SK-N-SH (cell line): Measurements from ENCODE around the gene KIAA0040. TPM values are rescaled to one million over a fixed set of nuclear protein-coding genes. Genes with fewer than 3 reads are reported as not detected.
A peak's percentile ranks its signal among the peaks of the same experiment; 100 is the strongest.

Experiments
- CTCF ChIA-PET: fragments of 300-600, 350-600 bp; formaldehyde crosslinking; extraction: SDS; loops from one replicate; lab custom pipeline; 2021; lab: Yijun Ruan, JAX
- POLR2A ChIA-PET: fragments of 350-600 bp; sonication (Branson Sonifier 250); formaldehyde crosslinking; extraction: SDS; loops from one replicate; lab custom pipeline; 2020; ENCODE audit warnings: antibody characterized with exemption, inconsistent platforms; lab: Yijun Ruan, JAX
- DNase-seq: peaks from one replicate; pipeline ENCODE4 v3.0.0; 2012
- H2AFZ ChIP-seq: fragments of 200-600 bp; sonication (generic); 2 replicates; pipeline ENCODE4 v1.8.1; 2016; ENCODE audit warnings: antibody characterized with exemption, mild to moderate bottlenecking, low read depth
- H3F3A ChIP-seq: fragments of 200-600 bp; sonication (generic); replicated peaks from 2 replicates; pipeline ENCODE3; 2016; ENCODE audit warnings: antibody characterized with exemption, mild to moderate bottlenecking; ENCODE audit not compliant: insufficient read depth
- H3K27ac ChIP-seq, 2 experiments: fragments of 200-500 bp in 1 of 2; fragments of 200-600 bp in 1 of 2; sonication (Bioruptor generic) in 1 of 2; sonication (generic), shearing (Covaris generic) in 1 of 2; 2 replicates each; pipeline versions ENCODE4 v1.5.1 to v1.6.1; 2014 to 2016; ENCODE audit warnings: low read depth in 2 of 2, inconsistent platforms in 1 of 2, low read length in 1 of 2, mild to moderate bottlenecking in 1 of 2, mixed read lengths in 1 of 2
- H3K27me3 ChIP-seq: fragments of 200-600 bp; sonication (generic), shearing (Covaris generic); 2 replicates; pipeline ENCODE4 v1.6.1; 2016; ENCODE audit warnings: mixed run types; ENCODE audit not compliant: insufficient read depth
- H3K36me3 ChIP-seq, 2 experiments: fragments of 200-500 bp in 1 of 2; fragments of 200-600 bp in 1 of 2; sonication (Bioruptor generic) in 1 of 2; sonication (generic) in 1 of 2; replicated peaks in 1 of 2; 2 replicates each; pipeline versions ENCODE3 to v1.5.1; 2014 to 2016; ENCODE audit warnings: low read length in 1 of 2, mild to moderate bottlenecking in 1 of 2; ENCODE audit not compliant: insufficient read depth in 2 of 2, control insufficient read depth in 1 of 2
- H3K4me1 ChIP-seq, 2 experiments: fragments of 200-500 bp in 1 of 2; fragments of 200-600 bp in 1 of 2; sonication (Bioruptor generic) in 1 of 2; sonication (generic), shearing (Covaris generic) in 1 of 2; 2 replicates each; pipeline versions ENCODE4 v1.5.1 to v1.6.1; 2014 to 2016; ENCODE audit warnings: low read depth in 1 of 2, low read length in 1 of 2, mixed run types in 1 of 2; ENCODE audit not compliant: insufficient read depth in 2 of 2, control insufficient read depth in 1 of 2
- H3K4me2 ChIP-seq: fragments of 200-600 bp; sonication (generic), shearing (Covaris generic); 2 replicates; pipeline ENCODE4 v1.6.1; 2017; ENCODE audit warnings: mixed run types
- H3K4me3 ChIP-seq, 2 experiments: fragments of 200-500 bp in 1 of 2; fragments of 200-600 bp in 1 of 2; sonication (Bioruptor generic) in 1 of 2; sonication (generic), shearing (Covaris generic) in 1 of 2; 2 replicates each; pipeline versions ENCODE4 v1.5.1 to v1.8.1; 2014 to 2016; ENCODE audit warnings: low read depth in 2 of 2, inconsistent platforms in 1 of 2, low read length in 1 of 2, mild to moderate bottlenecking in 1 of 2, mixed read lengths in 1 of 2, moderate library complexity in 1 of 2
- H3K79me2 ChIP-seq: fragments of 200-600 bp; sonication (generic); 2 replicates; pipeline ENCODE4 v1.8.1; 2017; ENCODE audit warnings: mild to moderate bottlenecking; ENCODE audit not compliant: insufficient read depth
- H3K9ac ChIP-seq: fragments of 200-600 bp; sonication (generic); 2 replicates; pipeline ENCODE4 v1.6.1; 2017; ENCODE audit warnings: mixed run types
- H3K9me2 ChIP-seq: fragments of 200-600 bp; sonication (generic); 2 replicates; pipeline ENCODE4 v1.6.1; 2017; ENCODE audit warnings: mixed run types
- H3K9me3 ChIP-seq: fragments of 200-600 bp; sonication (generic); 2 replicates; pipeline ENCODE4 v1.6.1; 2017; ENCODE audit warnings: mixed run types, mild to moderate bottlenecking, moderate library complexity
- H4K20me1 ChIP-seq: fragments of 200-600 bp; sonication (generic); 2 replicates; pipeline ENCODE4 v1.6.1; 2017; ENCODE audit warnings: mild to moderate bottlenecking, mixed run types; ENCODE audit not compliant: insufficient read depth
- CHD2 ChIP-seq: fragments of 150-350 bp; IDR thresholded peaks from 2 replicates; pipeline ENCODE4 v1.6.1; 2018; ENCODE audit warnings: low read length; ENCODE audit not compliant: partially characterized antibody
- CTCF ChIP-seq: fragments of 200-600 bp; sonication (generic); IDR thresholded peaks from 2 replicates; pipeline ENCODE4 v1.6.1; 2017; ENCODE audit warnings: antibody characterized with exemption, mild to moderate bottlenecking, moderate library complexity
- EP300 ChIP-seq, 2 experiments: IDR thresholded peaks; 2 replicates each; pipeline versions ENCODE4 v1.4.0 to v1.6.1; 2012; ENCODE audit warnings: borderline replicate concordance in 1 of 2, low read depth in 1 of 2, low read length in 1 of 2
- FOSL2 ChIP-seq: IDR thresholded peaks from 2 replicates; pipeline ENCODE4 v1.4.0; 2012; ENCODE audit warnings: low read depth, mild to moderate bottlenecking, moderate library complexity, borderline replicate concordance
- GABPA ChIP-seq: IDR thresholded peaks from 2 replicates; pipeline ENCODE4 v1.4.0; 2012; ENCODE audit warnings: low read depth, mild to moderate bottlenecking
- JUND ChIP-seq: IDR thresholded peaks from 2 replicates; pipeline ENCODE4 v1.4.0; 2012
- MAX ChIP-seq: IDR thresholded peaks from 2 replicates; pipeline ENCODE4 v1.4.0; 2012; ENCODE audit warnings: low read depth
- MEF2A ChIP-seq: IDR thresholded peaks from 2 replicates; pipeline ENCODE4 v1.4.0; 2012; ENCODE audit warnings: low read depth, borderline replicate concordance
- MXI1 ChIP-seq: IDR thresholded peaks from 2 replicates; pipeline ENCODE4 v1.6.1; 2012; ENCODE audit warnings: mild to moderate bottlenecking, low read depth, low read length, improper control_type of control experiment
- NFIC ChIP-seq: IDR thresholded peaks from 2 replicates; pipeline ENCODE4 v1.4.0; 2012; ENCODE audit warnings: borderline replicate concordance
- RAD21 ChIP-seq: IDR thresholded peaks from 2 replicates; pipeline ENCODE4 v1.6.1; 2012; ENCODE audit warnings: mild to moderate bottlenecking, low read length
- RCOR1 ChIP-seq: fragments of 150-350 bp; IDR thresholded peaks from 2 replicates; pipeline ENCODE4 v1.6.1; 2017; ENCODE audit warnings: antibody characterized with exemption, low read length
- REST ChIP-seq: IDR thresholded peaks from 2 replicates; pipeline ENCODE4 v1.6.1; 2012; ENCODE audit warnings: mild to moderate bottlenecking, low read depth, low read length, moderate library complexity
- RFX5 ChIP-seq: IDR thresholded peaks from 2 replicates; pipeline ENCODE4 v1.6.1; 2012; ENCODE audit warnings: mild to moderate bottlenecking, improper control_type of control experiment, low read length
- RXRA ChIP-seq: IDR thresholded peaks from 2 replicates; pipeline ENCODE4 v1.4.0; 2012; ENCODE audit warnings: low read depth, mild to moderate bottlenecking, borderline replicate concordance
- TAF1 ChIP-seq: IDR thresholded peaks from 2 replicates; pipeline ENCODE4 v1.6.1; 2012; ENCODE audit warnings: low read depth, mild to moderate bottlenecking, low read length, moderate library complexity, borderline replicate concordance
- TCF12 ChIP-seq: IDR thresholded peaks from 2 replicates; pipeline ENCODE4 v1.4.0; 2012
- TEAD4 ChIP-seq: IDR thresholded peaks from 2 replicates; pipeline ENCODE4 v1.4.0; 2012; ENCODE audit warnings: mild to moderate bottlenecking, borderline replicate concordance; ENCODE audit not compliant: insufficient read depth
- USF2 ChIP-seq: fragments of 150-350 bp; IDR thresholded peaks from 2 replicates; pipeline ENCODE4 v1.6.1; 2017; ENCODE audit warnings: antibody characterized with exemption, low read length, low read depth, borderline replicate concordance
- YY1 ChIP-seq: IDR thresholded peaks from 2 replicates; pipeline ENCODE4 v1.4.0; 2012; ENCODE audit warnings: low read depth, mild to moderate bottlenecking
- WGBS: methylation state at CpG from one replicate; pipeline ENCODE4 v1.1.6; 2017; ENCODE audit warnings: low lambda C conversion rate; 5-methylcytosine and 5-hydroxymethylcytosine counted together
- polyA plus RNA-seq, 3 experiments: library from polyadenylated mRNA; depleted of rRNA; stranded (reverse); fragments of >200 nt; gene quantifications; 2 replicates each; pipeline ENCODE4 v1.2.3, GENCODE V29; 2012

The KIAA0040 gene
- polyA plus RNA-seq, 1 of the 3 experiments (the other 2 are of a cell fraction), result 0.08 TPM

- H3K4me1 ChIP-seq, result peaks cover 0 to 10% of the 10 kb centered on the region in 2 experiments; a peak in 1 of 4 replicates
- H3K27me3 ChIP-seq, result no peaks in the 10 kb centered on the region
- no peaks in the 10 kb centered on the region for H3K79me2 ChIP-seq
- H3K4me3 ChIP-seq, result no peak overlapping the region
- H3K9ac ChIP-seq, result no peak overlapping the region
- no peaks in the 10 kb centered on the region for H3F3A ChIP-seq
- H3K9me3 ChIP-seq, result no peaks in the 10 kb centered on the region
- TF ChIP-seq EP300 (IDR thresholded peaks at IDR 0.05; ENCODE audit: borderline replicate concordance in 1 of 2, low read depth in 1 of 2, low read length in 1 of 2) (no peak), TAF1 (no peak), REST (no peak), GABPA (no peak), CHD2 (no peak), FOSL2 (no peak), NFIC (no peak), TEAD4 (no peak), TCF12 (no peak), MAX (no peak)
- H4K20me1 ChIP-seq, result no peaks in the 10 kb centered on the region
- ChIA-PET POLR2A (no interaction called here), CTCF (interaction anchor here (1.5 to 10.0 kb wide), 3 partner anchors 11 to 100 kb away, joined by 3 to 158 read pairs (median 54); no protein-coding TSS in a partner anchor)
- no peak overlapping the region for H2AFZ ChIP-seq
- H3K9me2 ChIP-seq, result no peaks in the 10 kb centered on the region
- no peak for DNase-seq
- WGBS, result 41% methylated on average over 2 of the region's 2 CpGs
- peak overlapping the region in 1 of 2 experiments; percentile 60; a peak in 2 of 4 replicates for H3K27ac ChIP-seq
- H3K36me3 ChIP-seq, result no peaks in the 10 kb centered on the region
- no peak overlapping the region for H3K4me2 ChIP-seq
These were observed 61.9 kb downstream of the KIAA0040 start for GRCh38 chr1:175130649-175131045.

GRCh38 chr1:175129997-175130648 is 62.5 kb downstream of the KIAA0040 start:
- peaks cover 0 to 10% of the 10 kb centered on the region in 2 experiments; a peak in 1 of 4 replicates for H3K4me1 ChIP-seq
- no peaks in the 10 kb centered on the region for H3F3A ChIP-seq
- H2AFZ ChIP-seq, result no peak overlapping the region
- no peak overlapping the region for H3K4me2 ChIP-seq
- no peaks in the 10 kb centered on the region for H3K79me2 ChIP-seq
- H4K20me1 ChIP-seq, result no peaks in the 10 kb centered on the region
- peak overlapping the region in 1 of 2 experiments; percentile 60; a peak in 2 of 4 replicates for H3K27ac ChIP-seq
- no peaks in the 10 kb centered on the region for H3K36me3 ChIP-seq
- DNase-seq, result peak; percentile 44
- H3K9me2 ChIP-seq, result no peaks in the 10 kb centered on the region
- H3K9me3 ChIP-seq, result no peaks in the 10 kb centered on the region
- ChIA-PET CTCF (interaction anchor here (1.5 to 10.0 kb wide), 3 partner anchors 12 to 100 kb away, joined by 3 to 158 read pairs (median 54); no protein-coding TSS in a partner anchor), POLR2A (no interaction called here)
- H3K9ac ChIP-seq, result no peak overlapping the region
- 21% methylated on average over 5 of the region's 5 CpGs for WGBS
- no peaks in the 10 kb centered on the region for H3K27me3 ChIP-seq
- no peak overlapping the region for H3K4me3 ChIP-seq
- TF ChIP-seq RFX5 (peak; percentile 98), USF2 (no peak), MXI1 (no peak), YY1 (no peak), CTCF (no peak), EP300 (IDR thresholded peaks at IDR 0.05; ENCODE audit: borderline replicate concordance in 1 of 2, low read depth in 1 of 2, low read length in 1 of 2) (peak in 1 of 2 experiments; percentile 34; a peak in 1 of 4 replicates), CHD2 (no peak), RAD21 (no peak), RCOR1 (no peak), MEF2A (no peak), JUND (no peak), RXRA (no peak), MAX (no peak), TCF12 (no peak)
